Astrocyte of the cerebellum (primary cell): ENCODE results near the gene CFAP20DC.
"Not testable (repeated sequence)": the region's sequence is repeated elsewhere in the genome, so short reads cannot be mapped to it uniquely, and the experiment has no call there.

Experiments used
- DNase-seq: peaks from one replicate; pipeline ENCODE4 v3.0.0-alpha.2; 2011; ENCODE audit warnings: low read depth
- H3K4me3 ChIP-seq: 2 replicates; pipeline ENCODE4 v1.5.1; 2011; ENCODE audit warnings: mild to moderate bottlenecking, low read depth, low read length, moderate library complexity
- CTCF ChIP-seq: IDR thresholded peaks from 2 replicates; pipeline ENCODE4 v1.5.1; 2012; ENCODE audit warnings: low read length, low read depth, moderate library complexity, mild to moderate bottlenecking; ENCODE audit errors: missing control alignments
- in situ Hi-C: cut with HindIII; loops from 2 replicates; pipeline ENCODE4 v1.10.0; 2017; ENCODE audit warnings: low sequenced_read_pairs

Gene CFAP20DC

GRCh38 chr3:59049671-59050331 lies at the start of gene CFAP20DC:
Gene CFAP20DC, minus strand, starts transcription at chr3:59050025. Its CDS starts 394 bp downstream, at chr3:59049631.
- peak; percentile 69 for DNase-seq
- peak within 1 kb of the TSS; percentile 58 for H3K4me3 ChIP-seq
- no peak for TF ChIP-seq CTCF
- in situ Hi-C loops, result no loop called here

DNA sequence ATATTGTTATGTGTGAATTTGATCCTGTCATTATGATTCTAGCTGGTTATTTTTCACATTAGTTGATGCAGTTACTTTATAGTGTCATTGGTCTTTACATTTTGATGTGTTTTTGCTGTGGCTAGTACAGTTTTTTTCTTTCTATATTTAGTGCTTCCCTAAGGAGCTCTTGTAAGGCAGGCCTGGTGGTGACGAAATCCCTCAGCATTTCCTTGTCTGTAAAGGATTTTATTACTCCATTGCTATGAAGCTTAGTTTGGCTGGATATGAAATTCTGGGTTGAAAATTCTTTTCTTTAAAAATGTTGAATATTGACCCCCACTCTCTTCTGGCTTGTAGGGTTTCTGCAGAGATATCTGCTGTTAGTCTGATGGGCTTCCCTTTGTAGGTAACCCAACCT lies 48.7 kb upstream of the CFAP20DC start:
- in situ Hi-C loops, H3K4me3 ChIP-seq, DNase-seq: not testable (repeated sequence)

GRCh38 chr3:59094446-59094845 lies 44.6 kb upstream of the CFAP20DC start:
- no peak for DNase-seq
- no peak for TF ChIP-seq CTCF
- in situ Hi-C loops, result no loop called here
- H3K4me3 ChIP-seq, result no peak overlapping the region

DNA sequence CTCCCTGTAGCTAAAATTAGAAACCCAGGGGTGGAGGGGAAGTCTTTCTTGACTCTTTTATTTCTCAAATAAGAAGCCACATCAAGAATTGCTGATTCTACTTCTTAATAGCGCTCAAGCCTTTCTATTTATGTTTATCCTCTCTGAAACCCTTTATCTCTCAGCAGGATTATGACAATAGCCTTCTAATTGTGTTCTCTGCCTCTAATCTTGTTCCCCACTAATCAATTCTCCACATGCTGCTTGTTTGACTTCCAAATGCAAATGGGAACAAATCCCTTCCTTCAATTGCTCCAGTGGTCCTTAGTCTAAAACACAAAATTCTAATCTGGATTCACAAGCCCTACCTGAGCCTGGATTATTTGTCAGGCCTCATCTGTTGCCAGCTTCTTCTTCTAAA lies 43.7 kb upstream of the CFAP20DC start:
- in situ Hi-C loops, result no loop called here
- TF ChIP-seq CTCF, result no peak
- DNase-seq, result no peak

GRCh38 chr3:59088761-59089160 lies 38.9 kb upstream of the CFAP20DC start:
- DNase-seq, result no peak
- no peak overlapping the region for H3K4me3 ChIP-seq
- no peak for TF ChIP-seq CTCF
- in situ Hi-C loops, result no loop called here

More for the DNA sequence above, 43.7 kb upstream of the CFAP20DC start:
- H3K4me3 ChIP-seq, result no peak overlapping the region

GRCh38 chr3:59085976-59086375 lies 36.2 kb upstream of the CFAP20DC start:
- in situ Hi-C loops, result no loop called here
- DNase-seq, result no peak
- no peak overlapping the region for H3K4me3 ChIP-seq
- no peak for TF ChIP-seq CTCF

DNA sequence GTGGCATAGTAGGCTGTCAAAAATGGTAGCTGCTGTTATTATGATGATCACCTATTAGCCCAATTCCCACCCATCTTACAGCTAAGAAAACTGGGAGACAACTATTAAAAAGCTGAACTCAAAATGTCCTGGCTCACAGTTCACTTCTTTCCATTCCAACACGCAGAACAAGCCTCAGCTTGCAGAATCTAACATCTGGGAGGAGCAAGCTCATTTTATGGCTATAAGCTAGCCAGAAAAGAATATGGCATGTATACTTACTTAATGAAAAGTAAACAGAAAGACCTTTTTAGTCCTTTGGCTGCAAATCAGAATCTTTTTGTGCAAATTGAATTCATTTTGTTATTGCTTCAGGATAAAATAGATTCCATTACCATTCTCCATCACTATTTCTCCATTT lies 34.8 kb upstream of the CFAP20DC start:
- H3K4me3 ChIP-seq, result no peak overlapping the region
- no peak for DNase-seq
- in situ Hi-C loops, result no loop called here
- TF ChIP-seq CTCF, result no peak
